ENCODE data around the gene ANAPC10.
"Not testable (repeated sequence)": the region's sequence is repeated elsewhere in the genome, so short reads cannot be mapped to it uniquely, and the experiment has no call there.

Gene ANAPC10

GRCh38 chr4:145097821-145098674 is at the start of gene ANAPC10, which contains the start of gene ABCE1:
Gene ANAPC10 (minus strand): TSS chr4:145098196. CDS start chr4:145096099, 2,097 bp downstream.
Gene ABCE1 (plus strand): TSS chr4:145098311. CDS start chr4:145104413, 6,102 bp downstream.
- DNase-seq (ENCODE audit: low read depth in 2 of 2): peak; percentile 89 to 96

DNA sequence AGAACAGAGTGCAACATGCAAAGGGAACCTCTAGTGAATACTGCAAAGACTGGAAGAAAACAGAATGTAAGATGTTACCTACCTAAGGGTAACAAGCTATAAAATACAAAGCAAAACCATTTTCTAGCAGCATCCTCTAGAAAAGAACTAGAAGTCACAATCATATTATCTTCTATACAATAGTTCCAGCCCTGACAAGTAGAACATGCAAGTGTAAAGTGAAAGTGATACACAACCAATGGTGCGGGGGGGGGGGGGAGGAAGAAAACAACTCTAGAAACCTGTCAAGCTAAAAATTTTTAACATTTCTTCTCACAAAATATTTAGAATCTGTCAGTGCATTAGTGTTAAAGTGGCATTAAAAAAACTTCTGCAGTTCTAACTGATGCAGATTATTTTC is 38.2 kb upstream of the ANAPC10 start:
- not testable (repeated sequence) for DNase-seq (ENCODE audit: low read depth in 2 of 2)

DNA sequence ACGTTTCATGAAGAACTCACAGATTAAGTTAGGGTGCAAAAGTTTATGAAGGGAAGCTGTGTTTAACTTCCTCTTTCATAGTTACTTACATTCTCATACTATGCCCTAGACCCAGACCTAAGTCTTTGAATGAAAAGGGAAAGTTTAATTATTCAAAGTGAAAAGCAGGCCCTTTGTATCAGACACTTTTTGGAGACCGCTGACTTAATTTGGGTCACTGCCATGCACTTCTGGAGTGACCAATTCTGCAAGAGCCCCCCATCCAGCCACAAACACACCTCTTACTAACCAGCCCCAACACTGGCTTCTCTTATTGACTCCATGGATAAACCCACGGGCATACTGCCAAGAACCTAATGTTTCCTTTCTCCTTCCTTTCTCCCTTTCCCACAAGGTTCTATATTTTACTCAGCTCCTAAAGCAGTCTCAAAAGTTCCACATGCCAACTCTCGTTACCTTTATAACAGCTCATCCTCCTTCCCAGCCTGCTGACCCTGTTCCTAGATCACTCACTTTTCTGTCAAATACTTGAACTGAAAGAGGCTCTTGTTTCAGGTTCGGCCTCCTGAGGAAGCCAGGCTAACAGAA is 34.6 kb upstream of the ANAPC10 start:
- DNase-seq (ENCODE audit: low read depth in 2 of 2): no peak

- no peak for DNase-seq (ENCODE audit: low read depth in 2 of 2)
These were observed 33.9 kb upstream of the ANAPC10 start for GRCh38 chr4:145131848-145132247.

- DNase-seq (ENCODE audit: low read depth in 2 of 2): no peak
These were observed 32.9 kb upstream of the ANAPC10 start for GRCh38 chr4:145130788-145131399.

GRCh38 chr4:145130130-145130529 is 32.1 kb upstream of the ANAPC10 start:
- no peak for DNase-seq (ENCODE audit: low read depth in 2 of 2)

- DNase-seq (ENCODE audit: low read depth in 2 of 2): no peak
These were observed 27.4 kb upstream of the ANAPC10 start for GRCh38 chr4:145125396-145125795.

DNA sequence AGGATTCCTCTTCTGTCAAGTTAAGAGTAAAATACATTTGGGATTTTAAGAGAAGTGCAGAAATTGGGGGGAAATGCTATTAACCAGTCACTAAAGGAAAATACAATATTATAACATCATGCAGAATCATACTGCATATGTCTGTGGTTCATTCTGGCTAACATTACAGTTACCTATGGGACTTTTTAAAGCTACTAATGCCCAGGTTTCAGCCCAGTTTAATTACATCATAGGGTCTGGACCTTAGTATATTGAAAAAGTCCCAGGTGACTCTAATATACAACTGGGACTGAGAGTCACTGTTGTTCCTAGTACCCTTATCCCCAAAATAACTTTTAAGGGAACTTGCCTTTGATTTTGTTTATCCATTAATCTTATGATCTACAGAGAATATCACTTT is 10.1 kb upstream of the ANAPC10 start:
- DNase-seq (ENCODE audit: low read depth in 2 of 2): no peak

- DNase-seq (ENCODE audit: low read depth in 2 of 2): no peak
These were observed 9.1 kb upstream of the ANAPC10 start for GRCh38 chr4:145107126-145107525.

DNA sequence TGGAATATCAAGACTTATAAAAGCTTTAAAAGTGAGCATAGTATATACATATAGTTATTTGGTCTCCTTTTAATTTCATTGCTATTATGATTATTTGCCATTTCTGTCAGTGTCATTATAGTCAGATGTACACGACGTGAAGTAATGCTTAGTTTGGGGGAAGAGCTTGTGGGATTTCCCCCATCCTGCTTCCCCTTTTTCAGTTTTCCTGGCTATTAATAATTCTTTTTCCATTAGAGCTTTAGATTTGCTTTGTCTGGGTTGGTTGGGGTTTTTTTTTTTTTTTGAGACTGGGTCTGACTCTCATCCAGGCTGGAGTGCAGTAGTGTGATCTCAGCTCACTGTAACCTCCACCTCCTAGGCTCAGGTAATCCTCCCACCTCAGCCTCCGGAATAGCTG is 5.5 kb upstream of the ANAPC10 start:
- DNase-seq (ENCODE audit: low read depth in 2 of 2): no peak

GRCh38 chr4:145102619-145103018 is 4.6 kb upstream of the ANAPC10 start:
- DNase-seq (ENCODE audit: low read depth in 2 of 2): no peak

DNA sequence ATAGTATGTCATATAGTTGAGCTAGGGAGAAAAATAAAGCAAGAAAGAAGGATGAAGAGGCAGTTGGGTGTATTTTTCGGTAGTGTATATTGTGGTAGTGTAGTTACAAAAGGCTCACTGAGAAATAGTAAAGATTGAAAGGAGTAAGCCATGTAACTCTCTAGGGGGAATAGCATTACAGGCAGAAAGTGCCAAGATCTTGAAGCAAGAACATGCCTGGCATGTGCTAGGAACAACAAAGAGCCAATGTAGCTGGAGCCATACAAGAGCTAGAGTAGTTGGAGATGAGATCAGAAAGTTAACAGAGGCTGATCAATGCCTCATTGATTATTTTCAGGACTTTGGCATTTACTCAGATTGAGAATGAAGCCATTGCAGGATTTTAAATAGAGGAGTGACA is 3.1 kb upstream of the ANAPC10 start:
- DNase-seq (ENCODE audit: low read depth in 2 of 2): no peak

DNA sequence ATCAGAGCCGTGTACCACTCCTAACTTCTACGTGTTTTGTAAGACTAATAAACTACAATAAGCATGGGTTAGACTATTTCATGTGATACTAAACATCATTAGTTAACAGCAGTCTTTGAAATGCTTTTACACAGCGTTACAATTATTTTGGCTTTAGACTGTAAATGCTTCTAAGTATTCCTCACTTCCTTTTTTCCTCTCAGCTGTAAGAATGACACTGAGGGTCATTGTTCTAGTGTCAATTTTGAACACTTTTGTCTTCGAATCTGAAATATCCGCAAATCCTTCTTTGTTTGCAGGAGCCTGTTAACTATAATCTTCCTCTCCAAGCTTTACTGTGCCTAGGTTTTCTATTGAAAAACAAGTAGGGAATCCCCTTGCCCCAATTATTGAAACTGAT is 1.7 kb upstream of the ANAPC10 start:
- no peak for DNase-seq (ENCODE audit: low read depth in 2 of 2)

DNA sequence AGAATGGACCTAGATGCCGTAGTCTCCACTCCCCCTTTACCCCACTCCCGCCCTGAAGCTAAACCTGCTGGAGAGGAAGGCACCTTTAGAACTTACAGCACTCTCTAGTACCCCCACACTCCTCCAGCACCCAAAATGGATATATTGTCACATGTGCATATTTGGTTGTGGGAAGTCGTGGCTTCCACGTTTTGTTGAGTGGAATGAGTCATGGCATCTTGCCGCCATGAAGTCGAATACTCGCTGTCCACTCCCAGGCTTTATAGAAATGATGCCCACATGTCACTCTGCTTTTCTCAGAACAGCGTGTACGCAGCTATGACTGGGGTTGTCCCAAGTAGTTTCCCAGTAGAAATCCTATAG is 660 bp upstream of the ANAPC10 start:
- DNase-seq (ENCODE audit: low read depth in 2 of 2): peak; percentile 19 to 32

GRCh38 chr4:145097331-145097820 is 620 bp downstream of the ANAPC10 start:
- DNase-seq (ENCODE audit: low read depth in 2 of 2): no peak

DNA sequence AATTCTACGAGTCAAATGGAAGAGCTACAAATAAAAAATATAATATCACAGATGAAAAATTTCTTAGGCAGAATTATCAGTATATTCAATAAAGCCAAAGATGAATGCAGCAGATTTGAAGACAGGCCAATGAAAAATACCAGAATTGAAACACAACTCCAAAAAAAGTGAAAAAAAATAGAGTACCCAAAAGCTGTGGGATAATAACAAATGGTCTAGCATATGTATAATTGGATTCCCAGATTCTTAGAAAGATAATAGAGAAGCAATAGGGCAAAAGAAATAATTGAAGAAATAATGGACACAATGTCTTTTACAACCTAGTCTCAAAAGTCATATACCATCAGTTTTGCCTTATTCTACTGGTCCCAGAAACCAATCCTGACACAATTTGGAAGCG is 4.4 kb downstream of the ANAPC10 start:
- DNase-seq (ENCODE audit: low read depth in 2 of 2): no peak

- no peak for DNase-seq (ENCODE audit: low read depth in 2 of 2)
These were observed 7.6 kb downstream of the ANAPC10 start for GRCh38 chr4:145090380-145090779.

- DNase-seq (ENCODE audit: low read depth in 2 of 2): no peak
These were observed 13.9 kb downstream of the ANAPC10 start for GRCh38 chr4:145083891-145084605.

- no peak for DNase-seq (ENCODE audit: low read depth in 2 of 2)
These were observed 16.2 kb downstream of the ANAPC10 start for GRCh38 chr4:145081756-145082155.

DNA sequence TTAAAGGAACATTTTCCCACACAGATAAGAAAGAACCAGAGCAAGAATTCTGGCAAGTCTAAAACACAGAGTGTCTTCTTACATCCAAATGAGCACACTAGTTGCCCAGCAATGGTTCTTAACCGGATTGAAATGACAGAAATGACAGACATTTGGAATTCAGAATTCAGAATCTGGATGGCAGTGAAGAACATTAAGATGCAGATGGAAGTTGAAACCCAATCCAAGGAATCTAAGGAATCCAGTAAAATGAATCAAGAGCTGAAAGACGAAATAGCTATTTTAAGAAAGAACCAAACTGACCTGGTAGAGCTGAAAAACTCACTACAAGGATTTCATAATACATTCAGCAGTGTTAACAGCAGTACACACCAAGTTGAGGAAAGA is 21.5 kb downstream of the ANAPC10 start:
- DNase-seq (ENCODE audit: low read depth in 2 of 2): no peak

DNA sequence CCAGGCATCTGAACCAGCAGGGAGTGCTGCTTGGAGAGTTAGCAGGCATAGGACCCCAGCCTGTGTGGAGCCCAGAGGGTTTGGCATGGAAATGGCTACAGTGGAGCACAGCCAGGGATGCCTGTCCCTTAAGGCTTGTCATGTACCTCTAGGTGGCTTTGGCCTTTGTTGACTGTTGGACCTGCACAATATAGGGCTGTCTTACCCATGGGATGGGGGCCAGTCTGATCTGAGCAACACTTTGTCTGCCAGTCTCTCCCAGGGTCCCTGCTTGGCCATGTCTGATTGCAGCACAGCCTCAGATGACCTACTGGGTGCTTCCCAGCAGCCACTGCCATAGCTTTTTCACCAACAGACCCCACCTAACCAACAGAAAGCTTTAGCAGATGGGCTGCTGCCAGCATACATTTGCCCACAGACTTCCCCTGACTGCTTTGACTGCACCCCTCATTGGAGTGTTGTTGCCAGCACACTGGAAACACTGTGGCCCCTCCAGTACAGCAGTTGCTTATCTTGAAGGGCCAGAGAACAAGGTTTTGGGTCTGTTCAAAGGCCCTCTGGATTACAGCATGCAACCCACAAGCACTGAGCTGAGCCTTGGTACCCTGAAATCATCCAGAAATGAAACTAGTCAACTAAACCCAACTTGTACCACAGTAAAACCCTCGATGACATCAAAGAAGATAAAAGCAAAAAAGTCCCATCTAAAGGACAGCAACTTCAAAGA is 22.1 kb downstream of the ANAPC10 start:
- no peak for DNase-seq (ENCODE audit: low read depth in 2 of 2)
